Ammon's horn (tissue), 1 donor: ENCODE data around the gene ARHGDIB.

Experiments
- DNase-seq: peaks from one replicate; pipeline ENCODE4 v3.0.0-alpha.2; 2016; ENCODE audit warnings: low spot score

ARHGDIB gene

DNA sequence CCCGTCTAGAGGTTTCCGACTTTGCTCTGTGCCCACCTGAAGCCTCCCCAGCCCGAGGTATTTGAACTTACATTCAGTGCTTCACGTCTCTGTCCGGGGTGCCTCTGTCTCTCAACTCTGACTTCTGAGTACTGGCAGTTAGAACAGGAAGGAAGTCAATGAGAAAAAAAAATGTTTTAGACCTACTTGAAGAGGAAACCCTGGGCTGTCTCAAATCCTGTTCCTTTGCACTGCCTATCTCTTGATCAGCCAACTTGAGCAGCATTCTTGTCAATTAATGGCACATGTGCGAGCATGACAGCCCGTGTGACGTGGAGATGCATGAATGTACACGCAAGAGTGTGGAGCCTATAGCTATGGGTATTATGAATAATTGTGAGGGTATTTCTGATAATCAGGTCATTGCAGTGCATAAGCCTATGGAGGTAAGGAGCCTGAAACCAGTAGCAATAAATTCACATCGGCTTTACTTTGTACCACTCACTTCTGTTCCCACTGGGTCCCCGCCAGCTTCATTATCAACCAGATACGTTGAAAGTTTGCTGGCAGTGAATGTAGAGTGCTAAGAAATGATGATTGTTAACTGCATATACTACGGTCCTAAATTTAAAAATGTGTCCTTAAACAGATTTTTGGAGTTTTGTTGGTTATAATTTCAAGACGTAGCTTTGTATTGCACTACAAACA lies at the start of gene ARHGDIB:
Gene ARHGDIB, minus strand, starts transcription at position 136 of the 687 bp plus-strand sequence. CDS start 10,889 bp downstream, outside the sequence.
- peak; percentile 48 for DNase-seq

DNA sequence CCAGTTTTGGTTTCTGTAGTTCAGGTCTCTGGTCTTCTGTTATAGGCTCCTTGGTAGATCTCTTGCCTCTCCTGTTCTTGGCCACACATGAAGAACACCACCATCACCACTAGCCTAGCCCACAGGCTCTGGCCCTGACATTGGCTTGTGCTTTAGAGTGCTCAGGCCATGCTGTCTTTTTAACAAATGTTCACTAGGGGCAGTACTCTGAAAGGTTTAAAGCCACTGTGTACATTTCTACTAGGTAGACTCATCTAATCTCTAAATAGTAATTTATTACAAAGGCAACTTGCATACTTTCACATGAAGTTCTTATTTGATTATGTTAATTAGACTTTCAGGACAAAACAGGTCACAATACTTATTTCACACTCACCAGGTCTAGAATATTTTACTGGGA lies 49.8 kb upstream of the ARHGDIB start:
- no peak for DNase-seq

GRCh38 chr12:15007551-15007950 lies 46.1 kb upstream of the ARHGDIB start:
- DNase-seq, result no peak

DNA sequence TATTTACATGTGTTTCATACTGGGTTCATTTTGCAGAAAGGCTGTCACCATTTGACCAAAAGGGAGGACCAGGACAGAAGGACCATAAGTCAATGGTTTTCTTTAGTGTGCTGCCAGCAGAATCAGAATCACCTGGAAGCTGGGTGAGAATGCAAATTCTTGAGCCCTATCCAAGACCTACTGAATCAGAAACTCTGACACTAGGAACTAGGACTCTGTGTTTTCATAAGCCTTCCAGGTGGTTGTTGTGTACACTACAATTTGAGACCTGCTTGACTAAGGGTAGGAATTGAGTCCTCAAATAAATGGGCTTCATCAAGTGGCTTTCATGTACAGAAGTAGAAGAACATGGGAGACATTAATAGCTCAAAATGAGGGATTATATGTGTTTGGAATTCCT lies 43.7 kb upstream of the ARHGDIB start:
- no peak for DNase-seq

GRCh38 chr12:15004421-15004820 lies 43.0 kb upstream of the ARHGDIB start:
- DNase-seq, result no peak

DNA sequence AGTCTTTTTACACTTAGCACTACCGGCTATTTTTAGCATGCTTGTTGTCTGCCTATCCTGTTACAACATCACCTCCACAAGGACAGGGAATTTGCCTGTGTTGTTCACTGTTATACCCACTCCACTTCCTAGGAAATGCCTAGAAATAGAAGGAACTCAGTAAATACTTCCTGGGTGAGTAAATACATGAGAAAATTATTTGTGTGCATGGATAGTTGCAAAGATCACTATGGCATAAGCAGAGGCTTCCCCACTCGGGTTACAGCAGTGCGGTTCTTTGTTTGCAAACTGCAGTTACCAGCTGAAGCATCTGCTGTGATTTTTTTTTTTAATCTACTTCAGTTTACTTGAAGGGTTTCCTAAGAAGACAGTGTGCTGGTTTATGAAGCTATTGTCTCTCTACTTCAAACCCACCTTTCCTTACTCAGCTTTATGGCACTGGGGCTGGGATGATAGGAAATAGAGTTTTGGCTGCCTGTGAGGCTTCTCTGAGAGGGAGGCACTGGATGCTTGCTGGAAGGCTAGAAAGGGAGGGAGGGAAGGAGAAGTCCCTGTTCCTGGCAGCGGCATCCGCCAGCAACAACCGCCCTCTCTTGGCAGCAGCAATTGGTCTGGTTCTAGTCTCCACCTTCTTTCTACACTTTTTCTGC lies 40.5 kb upstream of the ARHGDIB start:
- DNase-seq, result peak; percentile 72

GRCh38 chr12:15000575-15000974 lies 39.2 kb upstream of the ARHGDIB start:
- DNase-seq, result no peak

- DNase-seq, result no peak
Observed at GRCh38 chr12:14999695-15000365, 38.4 kb upstream of the ARHGDIB start.

DNA sequence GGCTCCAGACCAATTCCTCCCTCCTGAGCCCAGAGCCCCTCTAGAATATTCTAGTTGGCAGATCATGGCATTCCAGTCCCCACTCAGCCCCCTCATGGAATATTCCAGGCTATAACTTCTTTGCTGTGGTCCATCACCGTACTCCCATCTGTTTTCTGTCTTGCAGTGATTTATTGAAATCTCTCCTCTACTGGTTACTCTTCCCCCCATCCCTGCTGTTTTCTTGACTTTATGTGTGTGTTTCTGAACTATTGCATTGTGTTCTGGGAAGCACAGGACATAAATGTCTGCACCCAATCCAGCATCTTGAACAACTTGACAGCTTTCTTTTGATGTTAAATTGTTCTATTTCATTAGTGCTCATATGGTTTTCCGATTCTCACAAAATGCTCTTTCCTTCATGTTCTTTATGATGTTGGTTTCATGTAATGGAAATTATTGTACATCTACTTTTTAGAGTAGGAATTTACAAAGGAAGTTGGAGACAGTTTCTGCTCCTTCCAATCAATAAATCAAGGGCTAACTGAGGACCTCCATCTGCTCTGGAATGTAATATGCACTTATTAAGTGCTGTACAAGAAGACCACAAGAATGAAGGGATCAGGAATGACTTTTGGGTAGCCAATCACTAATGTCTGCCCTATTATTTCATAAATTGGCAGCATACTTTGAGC lies 37.8 kb upstream of the ARHGDIB start:
- no peak for DNase-seq

DNA sequence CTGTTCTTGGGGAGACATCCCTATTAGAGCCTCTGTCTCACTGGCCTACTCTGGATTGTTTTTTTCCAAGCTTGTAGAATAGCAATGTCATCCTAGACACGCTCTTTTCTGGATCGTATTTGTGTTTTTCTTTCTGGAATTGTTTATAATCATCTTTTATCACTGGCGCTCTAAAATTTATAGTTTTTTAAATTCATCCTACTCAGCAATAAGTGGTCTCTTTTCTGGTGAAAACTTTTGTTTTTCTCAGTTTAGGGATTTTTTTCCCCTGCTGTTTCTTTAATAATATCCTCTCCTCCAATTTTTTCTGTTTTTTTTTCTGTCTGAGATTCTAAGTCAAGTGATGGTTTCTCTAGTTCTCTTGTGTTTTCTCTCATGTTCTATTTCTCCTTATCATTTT lies 36.6 kb upstream of the ARHGDIB start:
- no peak for DNase-seq

- peak; percentile 60 for DNase-seq
Observed at GRCh38 chr12:14995583-14996425, 34.4 kb upstream of the ARHGDIB start.

DNA sequence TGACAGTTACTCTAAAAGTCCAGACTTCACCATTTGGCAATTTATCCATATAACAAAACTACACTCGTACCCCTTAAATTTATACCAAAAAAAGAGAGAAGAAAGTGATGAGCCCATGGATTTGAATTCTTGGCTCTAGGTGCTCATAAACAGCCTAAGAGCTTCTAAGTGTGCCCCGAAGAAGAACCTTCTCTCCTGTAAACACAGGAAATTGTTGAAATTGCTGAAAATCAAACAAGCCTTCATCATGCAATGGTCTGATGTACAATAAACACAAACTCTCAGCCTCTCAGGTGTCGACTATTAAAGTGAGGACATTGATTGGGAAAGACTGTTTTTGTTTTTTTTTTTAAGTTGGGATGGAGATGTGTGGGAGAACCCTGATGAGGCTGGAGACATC lies 33.2 kb upstream of the ARHGDIB start:
- DNase-seq, result no peak

GRCh38 chr12:14993537-14994266 lies 32.3 kb upstream of the ARHGDIB start:
- DNase-seq, result no peak

DNA sequence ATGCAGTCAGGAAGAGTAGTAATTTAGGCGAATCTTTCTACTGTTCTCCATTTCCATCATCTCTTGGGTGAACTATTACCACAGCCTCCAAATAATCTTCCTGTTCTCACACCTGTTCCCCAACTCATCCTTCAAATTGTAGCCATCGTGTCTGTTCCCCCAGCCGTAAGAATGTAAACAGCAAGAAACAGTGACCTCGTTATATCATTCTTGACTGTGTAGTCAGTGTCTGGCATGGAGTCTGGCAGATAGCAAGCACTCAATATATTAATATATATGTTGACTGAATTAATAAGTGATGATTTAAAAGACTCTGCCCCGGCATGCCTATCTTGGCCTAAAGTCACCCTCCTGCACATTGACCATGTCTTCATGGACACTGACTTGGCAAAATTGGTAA lies 31.7 kb upstream of the ARHGDIB start:
- no peak for DNase-seq

DNA sequence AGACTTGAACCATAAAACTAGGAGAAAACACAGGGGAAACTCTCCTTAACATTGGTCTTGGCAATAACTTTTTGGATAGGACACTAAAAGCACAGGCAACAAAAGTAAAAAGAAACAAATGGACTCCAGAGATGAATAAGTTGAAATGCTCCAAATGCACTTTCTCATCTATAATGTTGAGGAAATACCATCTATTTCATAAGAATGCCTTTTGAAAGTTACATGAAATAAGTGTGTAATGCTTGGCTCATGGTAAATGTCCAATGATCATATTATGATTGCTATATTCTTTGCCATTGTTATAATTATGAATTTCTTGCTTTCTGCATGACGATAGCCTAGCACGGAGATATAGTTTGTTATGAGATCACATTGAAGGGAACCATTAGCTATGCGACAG lies 31.3 kb upstream of the ARHGDIB start:
- DNase-seq, result no peak

GRCh38 chr12:14991069-14991468 lies 29.7 kb upstream of the ARHGDIB start:
- DNase-seq, result no peak

DNA sequence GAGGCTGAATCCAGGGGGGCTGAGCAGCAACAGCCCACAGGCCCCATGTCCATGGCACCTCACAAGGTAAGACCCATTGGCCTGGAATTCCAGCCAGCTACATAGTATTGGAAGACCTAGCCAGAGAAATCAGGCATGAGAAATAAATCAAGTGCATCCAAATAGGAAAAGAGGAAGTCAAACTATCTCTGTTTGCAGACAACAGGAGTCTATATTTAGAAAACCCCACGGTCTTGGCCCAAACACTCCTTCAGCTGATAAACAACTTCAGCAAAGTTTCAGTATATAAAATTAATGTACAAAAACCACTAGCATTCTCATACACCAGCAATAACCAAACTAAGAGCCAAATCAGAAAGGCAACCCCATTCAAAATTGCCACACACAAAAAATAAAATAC lies 28.4 kb upstream of the ARHGDIB start:
- no peak for DNase-seq

DNA sequence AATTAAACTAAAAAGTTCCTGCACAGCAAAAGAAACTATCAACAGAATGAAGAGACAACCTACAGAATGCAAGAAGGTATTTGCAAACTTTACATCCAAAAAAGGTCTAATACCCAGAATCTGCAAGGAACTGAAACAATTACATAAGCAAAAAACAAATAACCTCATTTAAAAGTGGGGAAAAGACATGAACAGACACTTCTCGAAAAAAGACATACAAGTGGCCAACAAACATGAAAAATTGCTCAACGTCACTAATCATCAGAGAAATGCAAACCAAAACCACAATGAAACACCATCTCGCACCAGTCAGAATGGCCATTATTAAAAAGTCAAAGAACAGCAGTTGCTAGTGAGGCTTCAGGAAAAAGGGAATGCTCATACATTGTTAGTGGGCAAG lies 26.6 kb upstream of the ARHGDIB start:
- no peak for DNase-seq

DNA sequence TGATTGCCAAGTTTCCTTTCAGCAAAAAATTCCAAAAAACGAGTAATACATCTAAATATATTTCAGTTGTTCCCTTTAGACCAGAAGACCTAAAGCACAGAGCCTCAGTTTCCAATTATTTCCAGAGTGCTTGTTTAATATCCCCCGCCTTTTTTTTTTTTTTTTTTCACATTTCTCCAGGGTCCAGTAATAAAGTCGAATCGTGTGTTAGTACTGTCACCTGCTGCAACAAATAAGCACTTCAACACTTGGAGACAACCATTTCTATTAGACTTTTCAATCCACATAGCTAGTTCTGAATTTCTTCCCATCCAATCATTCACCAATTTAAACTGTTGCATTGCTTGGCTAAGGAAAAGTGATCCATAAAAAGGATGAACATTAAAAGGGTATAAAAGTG lies 25.0 kb upstream of the ARHGDIB start:
- DNase-seq, result no peak

GRCh38 chr12:14984766-14985285 lies 23.4 kb upstream of the ARHGDIB start:
- DNase-seq, result no peak

- no peak for DNase-seq
Observed at GRCh38 chr12:14984036-14984435, 22.6 kb upstream of the ARHGDIB start.
